GM19193 (cell line): Measurements from ENCODE around the gene TCOF1.

Experiments used
- POLR2A ChIP-seq: IDR thresholded peaks from 4 replicates; pipeline ENCODE4 v1.6.1; 2011; ENCODE audit not compliant: insufficient read depth, insufficient read length; ENCODE audit errors: extremely low read depth

The TCOF1 gene

GRCh38 chr5:150386024-150386855 lies 28.7 kb downstream of the TCOF1 start:
- no peak for TF ChIP-seq POLR2A

GRCh38 chr5:150389531-150390266 lies 32.2 kb downstream of the TCOF1 start:
- TF ChIP-seq POLR2A: no peak

- TF ChIP-seq POLR2A: no peak
These were observed 33.8 kb downstream of the TCOF1 start for GRCh38 chr5:150391064-150391834.

DNA sequence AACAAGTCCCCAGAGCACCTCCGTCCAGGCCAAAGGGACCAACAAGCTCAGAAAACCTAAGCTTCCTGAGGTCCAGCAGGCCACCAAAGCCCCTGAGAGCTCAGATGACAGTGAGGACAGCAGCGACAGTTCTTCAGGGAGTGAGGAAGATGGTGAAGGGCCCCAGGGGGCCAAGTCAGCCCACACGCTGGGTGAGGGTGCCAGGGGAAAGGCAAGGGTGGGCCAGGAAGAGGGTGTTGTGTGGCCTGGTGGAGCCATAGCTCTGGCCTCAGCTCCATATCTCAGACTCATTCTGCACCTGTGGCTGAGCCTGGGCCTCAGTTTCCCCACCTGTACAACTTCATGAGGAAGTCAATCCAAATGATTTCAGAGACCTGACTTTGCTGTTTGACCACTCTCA lies 34.5 kb downstream of the TCOF1 start:
- TF ChIP-seq POLR2A: no peak

DNA sequence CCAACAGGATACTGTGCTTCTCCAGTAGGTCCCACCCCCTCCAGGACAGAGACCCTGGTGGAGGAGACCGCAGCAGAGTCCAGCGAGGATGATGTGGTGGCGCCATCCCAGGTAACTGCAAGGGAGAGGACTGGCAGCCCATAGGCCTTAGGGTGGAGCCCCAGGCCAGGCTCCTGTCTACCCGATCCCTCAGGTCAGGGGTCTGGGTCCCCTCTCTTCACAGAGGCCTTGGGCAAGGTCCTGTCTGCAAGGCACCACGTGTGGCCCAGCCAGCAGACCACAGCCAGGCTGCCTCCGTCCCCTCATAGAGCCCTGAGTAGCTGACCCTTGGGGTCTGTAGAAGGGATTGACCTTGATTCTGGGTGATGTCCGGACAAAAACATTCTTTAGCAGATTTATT lies 35.2 kb downstream of the TCOF1 start:
- no peak for TF ChIP-seq POLR2A

DNA sequence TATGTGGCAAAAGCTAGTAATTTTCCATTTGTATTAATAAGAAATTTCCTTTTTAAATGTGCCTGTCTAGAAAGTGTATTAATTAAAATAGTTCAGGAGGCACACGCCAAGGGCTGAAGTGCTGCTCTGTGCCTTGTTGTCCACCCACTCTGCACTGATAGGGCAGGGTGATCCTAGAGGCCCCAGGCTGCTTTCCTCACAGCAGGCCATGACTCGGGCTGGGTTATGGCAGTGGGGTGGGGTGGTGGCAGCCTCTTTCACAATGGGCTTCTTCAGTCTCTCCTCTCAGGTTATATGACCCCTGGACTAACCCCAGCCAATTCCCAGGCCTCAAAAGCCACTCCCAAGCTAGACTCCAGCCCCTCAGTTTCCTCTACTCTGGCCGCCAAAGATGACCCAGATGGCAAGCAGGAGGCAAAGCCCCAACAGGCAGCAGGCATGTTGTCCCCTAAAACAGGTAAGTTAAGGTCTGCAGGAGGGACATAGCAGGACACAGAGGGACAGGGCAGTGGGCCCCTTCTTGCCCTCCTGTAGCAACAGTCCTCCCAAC lies 35.7 kb downstream of the TCOF1 start:
- TF ChIP-seq POLR2A: no peak

DNA sequence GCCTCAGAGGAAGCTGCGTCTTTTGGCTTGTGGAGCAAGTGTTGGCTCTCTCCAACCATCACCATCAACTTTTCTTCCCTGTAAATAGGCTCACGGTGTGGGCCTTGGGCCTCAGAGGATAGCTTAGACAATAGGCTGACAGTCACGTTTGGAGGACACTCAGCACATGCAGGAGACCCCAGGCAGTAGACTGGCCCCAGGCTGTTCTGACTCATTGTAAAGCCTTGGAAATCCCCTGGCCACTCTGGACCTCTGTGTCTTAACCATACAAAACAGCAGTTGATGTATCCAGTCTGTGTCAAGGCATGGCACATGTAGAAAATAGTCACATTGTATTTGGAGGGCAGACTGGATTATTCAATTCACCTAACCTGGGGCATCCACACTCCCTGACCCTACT lies 36.6 kb downstream of the TCOF1 start:
- no peak for TF ChIP-seq POLR2A

- TF ChIP-seq POLR2A: no peak
These were observed 37.6 kb downstream of the TCOF1 start for GRCh38 chr5:150394912-150395687.

- TF ChIP-seq POLR2A: no peak
These were observed 38.1 kb downstream of the TCOF1 start for GRCh38 chr5:150395688-150395975.

GRCh38 chr5:150396267-150396666 lies 38.8 kb downstream of the TCOF1 start:
- TF ChIP-seq POLR2A: peak; percentile 16

GRCh38 chr5:150397146-150397781 lies 39.8 kb downstream of the TCOF1 start:
- peak; percentile 29 for TF ChIP-seq POLR2A

GRCh38 chr5:150397782-150398721 lies 40.6 kb downstream of the TCOF1 start:
- TF ChIP-seq POLR2A: peak; percentile 29
